Nephron progenitor cell (in vitro differentiated cells): ENCODE data around the gene CLCN1.
"Not testable (repeated sequence)": the region's sequence is repeated elsewhere in the genome, so short reads cannot be mapped to it uniquely, and the experiment has no call there.

Experiments
- DNase-seq: peaks from one replicate; pipeline ENCODE4 v3.0.0; 2021
- H3K27ac Mint-ChIP-seq: 2 replicates; pipeline ENCODE4 v1.8.0; 2021; ENCODE audit warnings: mild to moderate bottlenecking, moderate library complexity, mixed read lengths
- H3K27me3 Mint-ChIP-seq: 2 replicates; pipeline ENCODE4 v1.8.0; 2021; ENCODE audit warnings: mild to moderate bottlenecking, low read depth, mixed read lengths; ENCODE audit not compliant: poor library complexity
- H3K36me3 Mint-ChIP-seq: 2 replicates; pipeline ENCODE4 v1.8.0; 2021; ENCODE audit warnings: low read depth, mixed read lengths
- H3K4me1 Mint-ChIP-seq: 2 replicates; pipeline ENCODE4 v1.8.0; 2021; ENCODE audit warnings: mixed read lengths
- H3K4me3 Mint-ChIP-seq: 2 replicates; pipeline ENCODE4 v1.8.0; 2021; ENCODE audit warnings: mild to moderate bottlenecking, moderate library complexity, mixed read lengths
- H3K9me3 Mint-ChIP-seq: 2 replicates; pipeline ENCODE4 v1.8.0; 2021; ENCODE audit warnings: mild to moderate bottlenecking, moderate library complexity, mixed read lengths
- CTCF ChIP-seq: fragments of 200-600 bp; sonication (generic); IDR thresholded peaks from 2 replicates; pipeline ENCODE4 v1.5.0; 2021; ENCODE audit warnings: antibody characterized with exemption

Gene CLCN1

GRCh38 chr7:143289421-143289820 is 26.5 kb upstream of the CLCN1 start:
- no peak for TF ChIP-seq CTCF
- H3K9me3 Mint-ChIP-seq: peaks cover 16% of the 10 kb centered on the region
- peaks cover 41% of the 10 kb centered on the region for H3K4me1 Mint-ChIP-seq
- peak overlapping the region; percentile 85 for H3K27ac Mint-ChIP-seq
- H3K36me3 Mint-ChIP-seq: peaks cover 47% of the 10 kb centered on the region
- H3K27me3 Mint-ChIP-seq: peaks cover 9% of the 10 kb centered on the region
- H3K4me3 Mint-ChIP-seq: peak overlapping the region; percentile 98
- no peak for DNase-seq

GRCh38 chr7:143289888-143290287 is 26.0 kb upstream of the CLCN1 start:
- H3K36me3 Mint-ChIP-seq: peaks cover 52% of the 10 kb centered on the region
- not testable (repeated sequence) for H3K27ac Mint-ChIP-seq, H3K27me3 Mint-ChIP-seq, DNase-seq
- peaks cover 16% of the 10 kb centered on the region for H3K9me3 Mint-ChIP-seq
- peak overlapping the region; percentile 98 for H3K4me3 Mint-ChIP-seq
- peaks cover 37% of the 10 kb centered on the region for H3K4me1 Mint-ChIP-seq

- H3K27ac Mint-ChIP-seq: no peak overlapping the region
- peaks cover 8% of the 10 kb centered on the region for H3K27me3 Mint-ChIP-seq
- peaks cover 34% of the 10 kb centered on the region for H3K4me1 Mint-ChIP-seq
- no peak for DNase-seq
- peaks cover 16% of the 10 kb centered on the region for H3K9me3 Mint-ChIP-seq
- H3K4me3 Mint-ChIP-seq: peak overlapping the region; percentile 98
- peaks cover 56% of the 10 kb centered on the region for H3K36me3 Mint-ChIP-seq
- TF ChIP-seq CTCF: no peak
These were observed 25.6 kb upstream of the CLCN1 start for GRCh38 chr7:143290293-143290692.

- Mint-ChIP-seq H3K27ac (no peak overlapping the region), H3K27me3 (no peaks in the 10 kb centered on the region), H3K4me1 (peaks cover 34% of the 10 kb centered on the region), H3K36me3 (peaks cover 70% of the 10 kb centered on the region), H3K9me3 (peaks cover 2% of the 10 kb centered on the region), H3K4me3 (no peak overlapping the region)
- DNase-seq: no peak
- no peak for TF ChIP-seq CTCF
These were observed 23.0 kb upstream of the CLCN1 start for GRCh38 chr7:143292876-143293275.

- H3K27me3 Mint-ChIP-seq: no peaks in the 10 kb centered on the region
- no peak for TF ChIP-seq CTCF
- H3K27ac Mint-ChIP-seq: peak overlapping the region; percentile 29
These were observed 20.0 kb upstream of the CLCN1 start for GRCh38 chr7:143295870-143296269.

GRCh38 chr7:143296686-143297085 is 19.2 kb upstream of the CLCN1 start:
- Mint-ChIP-seq H3K36me3 (peaks cover 93% of the 10 kb centered on the region), H3K9me3 (no peaks in the 10 kb centered on the region)

More at GRCh38 chr7:143295870-143296269, 20.0 kb upstream of the CLCN1 start:
- no peak overlapping the region for H3K4me3 Mint-ChIP-seq
- peaks cover 15% of the 10 kb centered on the region for H3K4me1 Mint-ChIP-seq
- no peak for DNase-seq
- H3K36me3 Mint-ChIP-seq: peaks cover 94% of the 10 kb centered on the region
- no peaks in the 10 kb centered on the region for H3K9me3 Mint-ChIP-seq

More at GRCh38 chr7:143296686-143297085, 19.2 kb upstream of the CLCN1 start:
- Mint-ChIP-seq H3K4me1 (peaks cover 7% of the 10 kb centered on the region), H3K27me3 (no peaks in the 10 kb centered on the region), H3K4me3 (no peak overlapping the region), H3K27ac (no peak overlapping the region)
- no peak for TF ChIP-seq CTCF
- DNase-seq: no peak
